ENCODE measurements around the gene ATP8A2.

The ATP8A2 gene

GRCh38 chr13:26041444-26041843 is 669.7 kb downstream of the ATP8A2 start:
- Histone ChIP-seq H3K9me2 (replicated peaks; ENCODE audit: insufficient read depth, low read length) (no peaks in the 10 kb centered on the region), H3K4me2 (ENCODE audit: low read depth, low read length) (no peak overlapping the region), H3F3A (ENCODE audit: insufficient read depth, low read length) (no peaks in the 10 kb centered on the region), H4K20me1 (ENCODE audit: insufficient read depth, low read length) (no peaks in the 10 kb centered on the region), H3K27me3 (replicated peaks; ENCODE audit: insufficient read depth, low read length) (no peaks in the 10 kb centered on the region), H3K79me2 (ENCODE audit: low read length) (no peaks in the 10 kb centered on the region), H3K27ac (ENCODE audit: low read length) (no peak overlapping the region), H3K4me1 (ENCODE audit: low read length) (no peaks in the 10 kb centered on the region), H3K4me3 (ENCODE audit: low read length) (no peak overlapping the region), H3K9ac (ENCODE audit: low read length) (no peak overlapping the region), H2AFZ (ENCODE audit: low read length) (no peak overlapping the region), H3K36me3 (replicated peaks; ENCODE audit: insufficient read depth, low read length) (no peaks in the 10 kb centered on the region), H3K9me3 (replicated peaks; ENCODE audit: insufficient read depth, low read length) (no peaks in the 10 kb centered on the region)
- TF ChIP-seq EZH2 (optimal IDR thresholded peaks at IDR 0.05; ENCODE audit: low read depth, low read length), result no peak
- TF ChIP-seq EZH2phosphoT487 (IDR thresholded peaks at IDR 0.05; ENCODE audit: low read length), result no peak
- TF ChIP-seq, protein P1, sequence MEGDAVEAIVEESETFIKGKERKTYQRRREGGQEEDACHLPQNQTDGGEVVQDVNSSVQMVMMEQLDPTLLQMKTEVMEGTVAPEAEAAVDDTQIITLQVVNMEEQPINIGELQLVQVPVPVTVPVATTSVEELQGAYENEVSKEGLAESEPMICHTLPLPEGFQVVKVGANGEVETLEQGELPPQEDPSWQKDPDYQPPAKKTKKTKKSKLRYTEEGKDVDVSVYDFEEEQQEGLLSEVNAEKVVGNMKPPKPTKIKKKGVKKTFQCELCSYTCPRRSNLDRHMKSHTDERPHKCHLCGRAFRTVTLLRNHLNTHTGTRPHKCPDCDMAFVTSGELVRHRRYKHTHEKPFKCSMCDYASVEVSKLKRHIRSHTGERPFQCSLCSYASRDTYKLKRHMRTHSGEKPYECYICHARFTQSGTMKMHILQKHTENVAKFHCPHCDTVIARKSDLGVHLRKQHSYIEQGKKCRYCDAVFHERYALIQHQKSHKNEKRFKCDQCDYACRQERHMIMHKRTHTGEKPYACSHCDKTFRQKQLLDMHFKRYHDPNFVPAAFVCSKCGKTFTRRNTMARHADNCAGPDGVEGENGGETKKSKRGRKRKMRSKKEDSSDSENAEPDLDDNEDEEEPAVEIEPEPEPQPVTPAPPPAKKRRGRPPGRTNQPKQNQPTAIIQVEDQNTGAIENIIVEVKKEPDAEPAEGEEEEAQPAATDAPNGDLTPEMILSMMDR (IDR thresholded peaks at IDR 0.05; ENCODE audit: low read length), result no peak
- no peak for DNase-seq

DNA sequence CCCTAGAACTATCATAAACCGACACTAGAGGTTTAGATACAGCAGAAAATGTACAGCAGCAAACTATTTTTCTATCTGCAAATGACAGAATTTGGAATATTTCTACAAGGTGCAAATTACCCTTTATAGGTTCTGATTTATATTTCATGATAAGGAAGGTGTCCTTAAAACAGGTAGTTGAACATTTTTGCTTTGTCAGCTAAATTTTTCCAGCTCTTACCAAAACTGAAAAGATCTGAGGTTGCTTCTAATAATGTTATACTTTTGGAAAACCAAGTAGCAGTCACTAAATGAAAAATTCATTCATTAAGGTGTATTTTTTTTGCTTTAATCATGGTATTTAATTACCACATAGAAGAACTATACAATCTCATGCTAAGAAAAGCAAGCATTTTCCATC is 671.0 kb downstream of the ATP8A2 start:
- H2AFZ ChIP-seq (ENCODE audit: low read length), result no peak overlapping the region
- no peak overlapping the region for H3K4me3 ChIP-seq (ENCODE audit: low read length)
- no peaks in the 10 kb centered on the region for H3K9me3 ChIP-seq (replicated peaks; ENCODE audit: insufficient read depth, low read length)
- no peaks in the 10 kb centered on the region for H3K9me2 ChIP-seq (replicated peaks; ENCODE audit: insufficient read depth, low read length)
- H3F3A ChIP-seq (ENCODE audit: insufficient read depth, low read length), result no peaks in the 10 kb centered on the region
- DNase-seq, result no peak
- no peak overlapping the region for H3K4me2 ChIP-seq (ENCODE audit: low read depth, low read length)
- no peak overlapping the region for H3K27ac ChIP-seq (ENCODE audit: low read length)
- TF ChIP-seq EZH2phosphoT487 (IDR thresholded peaks at IDR 0.05; ENCODE audit: low read length) (no peak), EZH2 (optimal IDR thresholded peaks at IDR 0.05; ENCODE audit: low read depth, low read length) (no peak)
- TF ChIP-seq, protein P1 (IDR thresholded peaks at IDR 0.05; ENCODE audit: low read length), result no peak
- no peaks in the 10 kb centered on the region for H3K4me1 ChIP-seq (ENCODE audit: low read length)
- H3K9ac ChIP-seq (ENCODE audit: low read length), result no peak overlapping the region
- no peaks in the 10 kb centered on the region for H3K36me3 ChIP-seq (replicated peaks; ENCODE audit: insufficient read depth, low read length)
- no peaks in the 10 kb centered on the region for H3K27me3 ChIP-seq (replicated peaks; ENCODE audit: insufficient read depth, low read length)
- no peaks in the 10 kb centered on the region for H4K20me1 ChIP-seq (ENCODE audit: insufficient read depth, low read length)
- H3K79me2 ChIP-seq (ENCODE audit: low read length), result no peaks in the 10 kb centered on the region

- Histone ChIP-seq H3K9me3 (replicated peaks; ENCODE audit: insufficient read depth, low read length) (no peaks in the 10 kb centered on the region), H3K4me3 (ENCODE audit: low read length) (no peak overlapping the region), H3K79me2 (ENCODE audit: low read length) (no peaks in the 10 kb centered on the region), H2AFZ (ENCODE audit: low read length) (no peak overlapping the region), H3K9ac (ENCODE audit: low read length) (no peak overlapping the region), H3K4me2 (ENCODE audit: low read depth, low read length) (no peak overlapping the region), H3K27me3 (replicated peaks; ENCODE audit: insufficient read depth, low read length) (no peaks in the 10 kb centered on the region), H3K36me3 (replicated peaks; ENCODE audit: insufficient read depth, low read length) (no peaks in the 10 kb centered on the region), H3K4me1 (ENCODE audit: low read length) (no peaks in the 10 kb centered on the region), H3F3A (ENCODE audit: insufficient read depth, low read length) (no peaks in the 10 kb centered on the region), H3K9me2 (replicated peaks; ENCODE audit: insufficient read depth, low read length) (no peaks in the 10 kb centered on the region), H3K27ac (ENCODE audit: low read length) (no peak overlapping the region), H4K20me1 (ENCODE audit: insufficient read depth, low read length) (no peaks in the 10 kb centered on the region)
- DNase-seq, result no peak
- TF ChIP-seq EZH2phosphoT487 (IDR thresholded peaks at IDR 0.05; ENCODE audit: low read length), result no peak
- no peak for TF ChIP-seq EZH2 (optimal IDR thresholded peaks at IDR 0.05; ENCODE audit: low read depth, low read length)
- TF ChIP-seq, protein P1 (IDR thresholded peaks at IDR 0.05; ENCODE audit: low read length), result no peak
These were observed 673.4 kb downstream of the ATP8A2 start for GRCh38 chr13:26045142-26045541.

All from MM.1S (cell line).